ENCODE data around the gene IL17D.
A peak's percentile ranks its signal among the peaks of the same experiment; 100 is the strongest.

GRCh38 chr13:20703780-20704458 is 420 bp downstream of the IL17D start:
- TF ChIP-seq, protein P1, sequence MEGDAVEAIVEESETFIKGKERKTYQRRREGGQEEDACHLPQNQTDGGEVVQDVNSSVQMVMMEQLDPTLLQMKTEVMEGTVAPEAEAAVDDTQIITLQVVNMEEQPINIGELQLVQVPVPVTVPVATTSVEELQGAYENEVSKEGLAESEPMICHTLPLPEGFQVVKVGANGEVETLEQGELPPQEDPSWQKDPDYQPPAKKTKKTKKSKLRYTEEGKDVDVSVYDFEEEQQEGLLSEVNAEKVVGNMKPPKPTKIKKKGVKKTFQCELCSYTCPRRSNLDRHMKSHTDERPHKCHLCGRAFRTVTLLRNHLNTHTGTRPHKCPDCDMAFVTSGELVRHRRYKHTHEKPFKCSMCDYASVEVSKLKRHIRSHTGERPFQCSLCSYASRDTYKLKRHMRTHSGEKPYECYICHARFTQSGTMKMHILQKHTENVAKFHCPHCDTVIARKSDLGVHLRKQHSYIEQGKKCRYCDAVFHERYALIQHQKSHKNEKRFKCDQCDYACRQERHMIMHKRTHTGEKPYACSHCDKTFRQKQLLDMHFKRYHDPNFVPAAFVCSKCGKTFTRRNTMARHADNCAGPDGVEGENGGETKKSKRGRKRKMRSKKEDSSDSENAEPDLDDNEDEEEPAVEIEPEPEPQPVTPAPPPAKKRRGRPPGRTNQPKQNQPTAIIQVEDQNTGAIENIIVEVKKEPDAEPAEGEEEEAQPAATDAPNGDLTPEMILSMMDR (IDR thresholded peaks at IDR 0.05) = peak; percentile 65 to 89 (median 85)
- TF ChIP-seq POLR2A (IDR thresholded peaks at IDR 0.05) = peak in 1 of 2 donors; percentile 16

Measured in tibial nerve (tissue), 3 donors.